Endothelial cell of umbilical vein (primary cell): Measurements from ENCODE around the gene VTI1A. TPM values are rescaled to one million over a fixed set of nuclear protein-coding genes. Genes with fewer than 3 reads are reported as not detected.

ENCODE experiments used
- BruUV-seq: library from RNA; stranded (reverse); fragments of 400-500 nt; replicated peaks from 2 replicates; lab custom pipeline; 2021; lab: Mats Ljungman, UMichigan
- CTCF ChIA-PET: fragments of 300-600, 350-600 bp; sonication (Branson Sonifier 250); formaldehyde crosslinking; loops from one replicate; lab custom pipeline; 2021; ENCODE audit warnings: antibody characterized with exemption, inconsistent platforms; lab: Charles Lee
- POLR2A ChIA-PET: fragments of 300-600, 350-600 bp; sonication (Branson Sonifier 250); formaldehyde crosslinking; loops from one replicate; lab custom pipeline; 2021; ENCODE audit warnings: antibody characterized with exemption, inconsistent platforms; lab: Charles Lee
- DNase-seq: peaks from one replicate; pipeline ENCODE4 v3.0.0-alpha.2; 2011; ENCODE audit warnings: low read depth, low spot score
- FAIRE-seq: peaks from 2 replicates; lab custom pipeline; 2011; peaks lifted over from hg19 to GRCh38; lab: Jason Lieb, UNC
- H2AFZ ChIP-seq: 2 replicates; pipeline ENCODE4 v1.6.0; 2012; ENCODE audit warnings: low read depth, low read length, control low read depth, inconsistent platforms
- H3K27ac ChIP-seq: 2 replicates; pipeline ENCODE4 v1.5.1; 2011; ENCODE audit warnings: low read depth, mild to moderate bottlenecking, control low read depth, low read length, moderate library complexity; ENCODE audit not compliant: insufficient read depth
- H3K27me3 ChIP-seq, 2 experiments: 2 replicates each; pipeline versions ENCODE4 v1.6.0 to v1.6.1; 2011; ENCODE audit warnings: low read length in 2 of 2, mixed read lengths in 1 of 2; ENCODE audit not compliant: control insufficient read depth in 2 of 2, insufficient read depth in 2 of 2
- H3K36me3 ChIP-seq, 2 experiments: 2 replicates in 1 of 2; 3 replicates in 1 of 2; pipeline ENCODE4 v1.5.1; 2011; ENCODE audit warnings: low read length in 2 of 2, mild to moderate bottlenecking in 1 of 2, moderate library complexity in 1 of 2; ENCODE audit not compliant: control insufficient read depth in 2 of 2, insufficient read depth in 2 of 2; ENCODE audit errors: extremely low read depth in 1 of 2
- H3K4me1 ChIP-seq: 3 replicates; pipeline ENCODE4 v1.5.1; 2011; ENCODE audit warnings: mild to moderate bottlenecking, low read length; ENCODE audit not compliant: control insufficient read depth, insufficient read depth; ENCODE audit errors: extremely low read depth
- H3K4me2 ChIP-seq: 2 replicates; pipeline ENCODE4 v1.6.1; 2011; ENCODE audit warnings: low read length, control low read depth, mixed read lengths; ENCODE audit not compliant: insufficient read depth
- H3K4me3 ChIP-seq, 3 experiments: fragments of 200-600 bp in 1 of 3; sonication (generic), shearing (Covaris generic) in 1 of 3; replicated peaks in 1 of 3; 2 replicates each; pipeline ENCODE4 v1.5.1; 2011 to 2016; ENCODE audit warnings: control low read depth in 3 of 3, low read length in 3 of 3, mild to moderate bottlenecking in 2 of 3, inconsistent platforms in 1 of 3, low read depth in 1 of 3, moderate library complexity in 1 of 3; ENCODE audit not compliant: insufficient read depth in 1 of 3
- H3K79me2 ChIP-seq: 2 replicates; pipeline ENCODE4 v1.6.0; 2012; ENCODE audit warnings: low read length, inconsistent platforms; ENCODE audit not compliant: control insufficient read depth, insufficient read depth
- H3K9ac ChIP-seq: replicated peaks from 2 replicates; pipeline ENCODE3; 2011; ENCODE audit warnings: low read length, control low read depth; ENCODE audit not compliant: insufficient read depth; ENCODE audit errors: extremely low read depth
- H3K9me1 ChIP-seq: replicated peaks from 3 replicates; pipeline ENCODE4 v1.6.0; 2011; ENCODE audit warnings: mild to moderate bottlenecking, low read length; ENCODE audit not compliant: control insufficient read depth, insufficient read depth; ENCODE audit errors: extremely low read depth
- H3K9me3 ChIP-seq: replicated peaks from 2 replicates; pipeline ENCODE4 v1.5.1; 2012; ENCODE audit warnings: low read length, inconsistent platforms; ENCODE audit not compliant: control insufficient read depth, insufficient read depth
- H4K20me1 ChIP-seq: replicated peaks from 2 replicates; pipeline ENCODE3; 2011; ENCODE audit warnings: mild to moderate bottlenecking, low read length; ENCODE audit not compliant: control insufficient read depth, insufficient read depth; ENCODE audit errors: extremely low read depth
- EZH2 ChIP-seq: IDR thresholded peaks from 2 replicates; pipeline ENCODE4 v1.6.1; 2012; ENCODE audit warnings: borderline replicate concordance, low read depth, mild to moderate bottlenecking, moderate library complexity, low read length, inconsistent platforms; ENCODE audit not compliant: severe bottlenecking
- GATA2 ChIP-seq: IDR thresholded peaks from 2 replicates; pipeline ENCODE4 v1.7.0; 2011; ENCODE audit warnings: low read depth, mild to moderate bottlenecking, moderate library complexity, mixed read lengths, low read length; ENCODE audit not compliant: insufficient read length, insufficient read depth
- POLR2A ChIP-seq: IDR thresholded peaks from 2 replicates; pipeline ENCODE4 v1.6.1; 2012; ENCODE audit warnings: low read depth, mild to moderate bottlenecking, control low read depth, low read length
- POLR2AphosphoS5 ChIP-seq: IDR thresholded peaks from 2 replicates; pipeline ENCODE4 v1.6.1; 2012; ENCODE audit warnings: low read depth, mild to moderate bottlenecking, control low read depth, low read length, moderate library complexity; ENCODE audit not compliant: insufficient read depth
- dilution Hi-C: fragments of 300-500 bp; cut with MboI; formaldehyde crosslinking; loops from one replicate; pipeline ENCODE4 v1.15.0; 2019; ENCODE audit warnings: low sequenced_read_pairs; ENCODE audit not compliant: extremely low pct_ligation_motif_present
- intact Hi-C: fragments of 100-400 bp; cut with micrococcal nuclease; formaldehyde crosslinking; loops from one replicate; pipeline ENCODE4 v1.10.0; 2022
- polyA plus RNA-seq, 4 experiments: library from polyadenylated mRNA; depleted of rRNA in 3 of 4; stranded (reverse) in 3 of 4; unstranded in 1 of 4; fragments of >200 nt; gene quantifications; 2 replicates each; pipeline versions ENCODE4 v1.2.1 to v1.2.3, GENCODE V29; 2011 to 2012; ENCODE audit warnings: missing spikeins in 1 of 4
- total RNA-seq: library from RNA; stranded (reverse); gene quantifications from 2 replicates; pipeline ENCODE4 v1.2.3, GENCODE V29; 2021
- TF ChIP-seq, protein P1 (sequence below), 2 donors: IDR thresholded peaks; 1 replicate in 1 of 2; 2 replicates in 1 of 2; pipeline ENCODE4 v1.5.1; 2011; ENCODE audit warnings: low read length in 2 of 2, mild to moderate bottlenecking in 2 of 2, moderate library complexity in 2 of 2, control low read depth in 1 of 2, inconsistent platforms in 1 of 2, low read depth in 1 of 2; ENCODE audit not compliant: insufficient read depth in 1 of 2; ENCODE audit errors: extremely low read depth in 1 of 2

VTI1A gene
- total and polyA plus RNA-seq, 2 donors (not counting 3 experiments of a cell fraction or from before 2014, with no cell fraction given) = 10.8 to 35.6 TPM

DNA sequence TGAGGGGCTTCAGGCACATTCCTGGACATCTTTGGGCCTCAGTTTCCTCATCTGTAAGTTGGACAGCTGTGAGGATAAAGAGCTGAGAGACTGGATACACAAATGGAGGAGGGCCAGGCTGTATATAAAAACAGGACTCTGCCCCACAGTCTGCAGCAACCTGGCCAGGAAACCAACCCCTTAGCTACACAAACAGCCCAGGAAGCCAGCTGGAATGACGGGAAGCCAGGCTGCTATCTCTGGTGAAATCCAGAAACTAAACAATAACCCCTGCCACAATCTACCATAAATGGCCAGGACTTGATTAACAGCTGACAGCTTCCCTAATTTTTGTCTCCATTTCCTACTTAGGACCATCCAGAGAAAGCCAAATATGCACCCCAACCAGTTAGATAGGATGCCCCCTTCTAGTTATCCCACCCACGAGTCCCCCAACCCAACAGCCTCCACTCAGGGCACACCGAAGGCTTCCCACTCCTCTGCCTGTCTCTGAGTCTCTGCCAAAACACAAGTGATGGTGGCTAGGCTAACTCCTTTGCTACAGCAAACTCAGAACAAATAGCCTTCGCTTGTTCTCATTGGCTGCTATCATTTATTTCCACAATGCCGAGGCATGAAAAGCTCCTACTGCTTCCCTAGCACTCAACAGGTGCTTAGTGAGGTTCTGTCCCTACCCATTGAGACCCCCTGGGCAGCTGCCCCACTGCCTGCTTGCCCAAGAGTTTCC lies 393.1 kb downstream of the VTI1A start:
- no peaks in the 10 kb centered on the region for H3K36me3 ChIP-seq
- no peaks in the 10 kb centered on the region for H3K9me3 ChIP-seq
- intact Hi-C loops (no loop called here), dilution Hi-C loops (no loop called here)
- H4K20me1 ChIP-seq = no peaks in the 10 kb centered on the region
- H3K4me1 ChIP-seq = no peaks in the 10 kb centered on the region
- no peaks in the 10 kb centered on the region for H3K27me3 ChIP-seq
- no peak overlapping the region for H3K27ac ChIP-seq
- ChIA-PET CTCF (no interaction called here), POLR2A (no interaction called here)
- no peaks in the 10 kb centered on the region for H3K79me2 ChIP-seq
- no peak overlapping the region for H3K4me2 ChIP-seq
- TF ChIP-seq, protein P1, sequence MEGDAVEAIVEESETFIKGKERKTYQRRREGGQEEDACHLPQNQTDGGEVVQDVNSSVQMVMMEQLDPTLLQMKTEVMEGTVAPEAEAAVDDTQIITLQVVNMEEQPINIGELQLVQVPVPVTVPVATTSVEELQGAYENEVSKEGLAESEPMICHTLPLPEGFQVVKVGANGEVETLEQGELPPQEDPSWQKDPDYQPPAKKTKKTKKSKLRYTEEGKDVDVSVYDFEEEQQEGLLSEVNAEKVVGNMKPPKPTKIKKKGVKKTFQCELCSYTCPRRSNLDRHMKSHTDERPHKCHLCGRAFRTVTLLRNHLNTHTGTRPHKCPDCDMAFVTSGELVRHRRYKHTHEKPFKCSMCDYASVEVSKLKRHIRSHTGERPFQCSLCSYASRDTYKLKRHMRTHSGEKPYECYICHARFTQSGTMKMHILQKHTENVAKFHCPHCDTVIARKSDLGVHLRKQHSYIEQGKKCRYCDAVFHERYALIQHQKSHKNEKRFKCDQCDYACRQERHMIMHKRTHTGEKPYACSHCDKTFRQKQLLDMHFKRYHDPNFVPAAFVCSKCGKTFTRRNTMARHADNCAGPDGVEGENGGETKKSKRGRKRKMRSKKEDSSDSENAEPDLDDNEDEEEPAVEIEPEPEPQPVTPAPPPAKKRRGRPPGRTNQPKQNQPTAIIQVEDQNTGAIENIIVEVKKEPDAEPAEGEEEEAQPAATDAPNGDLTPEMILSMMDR (IDR thresholded peaks at IDR 0.05; ENCODE audit: extremely low read depth in 1 of 2, insufficient read depth in 1 of 2, low read depth in 1 of 2, low read length in 2 of 2) = no peak
- no peak for TF ChIP-seq POLR2AphosphoS5
- no peak for TF ChIP-seq GATA2
- TF ChIP-seq POLR2A = no peak
- no peak for TF ChIP-seq EZH2
- no peak overlapping the region for H3K4me3 ChIP-seq
- no TSS peak for BruUV-seq
- H3K9ac ChIP-seq = no peak overlapping the region
- no peak for FAIRE-seq
- H2AFZ ChIP-seq = no peak overlapping the region
- no peaks in the 10 kb centered on the region for H3K9me1 ChIP-seq
- no peak for DNase-seq
